ENCODE results near the gene MMP25.
"Not testable (repeated sequence)": the region's sequence is repeated elsewhere in the genome, so short reads cannot be mapped to it uniquely, and the experiment has no call there.

MMP25 gene

GRCh38 chr16:3054965-3055733 lies 8.8 kb downstream of the MMP25 start:
- in situ Hi-C loops (cut with HindIII; ENCODE audit: low sequenced_read_pairs), result no loop called here

- in situ Hi-C loops (cut with HindIII; ENCODE audit: low sequenced_read_pairs), result not testable (repeated sequence)
Measured at GRCh38 chr16:3055734-3056115, 9.4 kb downstream of the MMP25 start.

GRCh38 chr16:3056336-3057180 lies 10.2 kb downstream of the MMP25 start:
- in situ Hi-C loops (cut with HindIII; ENCODE audit: low sequenced_read_pairs), result no loop called here

GRCh38 chr16:3057181-3058138 lies 11.1 kb downstream of the MMP25 start:
- in situ Hi-C loops (cut with HindIII; ENCODE audit: low sequenced_read_pairs), result no loop called here

- in situ Hi-C loops (cut with HindIII; ENCODE audit: low sequenced_read_pairs), result no loop called here
Measured at GRCh38 chr16:3058139-3059030, 12.0 kb downstream of the MMP25 start.

- in situ Hi-C loops (cut with HindIII; ENCODE audit: low sequenced_read_pairs), result no loop called here
Measured at GRCh38 chr16:3059041-3059722, 12.8 kb downstream of the MMP25 start.

GRCh38 chr16:3059723-3060242 lies 13.4 kb downstream of the MMP25 start:
- in situ Hi-C loops (cut with HindIII; ENCODE audit: low sequenced_read_pairs), result no loop called here

- in situ Hi-C loops (cut with HindIII; ENCODE audit: low sequenced_read_pairs), result no loop called here
Measured at GRCh38 chr16:3060339-3061127, 14.2 kb downstream of the MMP25 start.

GRCh38 chr16:3062553-3062952 lies 16.2 kb downstream of the MMP25 start:
- in situ Hi-C loops (cut with HindIII; ENCODE audit: low sequenced_read_pairs), result no loop called here

GRCh38 chr16:3063625-3064386 lies 17.4 kb downstream of the MMP25 start:
- in situ Hi-C loops (cut with HindIII; ENCODE audit: low sequenced_read_pairs), result no loop called here

- in situ Hi-C loops (cut with HindIII; ENCODE audit: low sequenced_read_pairs), result loop anchor here (5.0 kb wide), 1 partner anchor 62 kb away; no protein-coding TSS in a partner anchor
Measured at GRCh38 chr16:3065069-3065741, 18.8 kb downstream of the MMP25 start, which contains the start of gene IL32. Gene IL32 (plus strand): TSS chr16:3065640. CDS start chr16:3065812, 172 bp downstream.

GRCh38 chr16:3065742-3066439 lies 19.5 kb downstream of the MMP25 start:
- in situ Hi-C loops (cut with HindIII; ENCODE audit: low sequenced_read_pairs), result loop anchor here (5.0 kb wide), 1 partner anchor 61 kb away; no protein-coding TSS in a partner anchor

- in situ Hi-C loops (cut with HindIII; ENCODE audit: low sequenced_read_pairs), result loop anchor here (5.0 kb wide), 1 partner anchor 61 kb away; no protein-coding TSS in a partner anchor
Measured at GRCh38 chr16:3066440-3066748, 20.0 kb downstream of the MMP25 start.

GRCh38 chr16:3068487-3068886 lies 22.1 kb downstream of the MMP25 start:
- in situ Hi-C loops (cut with HindIII; ENCODE audit: low sequenced_read_pairs), result loop anchor here (5.0 kb wide), 1 partner anchor 59 kb away; no protein-coding TSS in a partner anchor

GRCh38 chr16:3069146-3069545 lies 22.8 kb downstream of the MMP25 start:
- in situ Hi-C loops (cut with HindIII; ENCODE audit: low sequenced_read_pairs), result loop anchor here (5.0 kb wide), 1 partner anchor 58 kb away; no protein-coding TSS in a partner anchor

GRCh38 chr16:3070608-3071111 lies 24.3 kb downstream of the MMP25 start:
- in situ Hi-C loops (cut with HindIII; ENCODE audit: low sequenced_read_pairs), result no loop called here

Measured in endothelial cell of hepatic sinusoid (primary cell).